ENCODE data around the gene HEG1.

DNA sequence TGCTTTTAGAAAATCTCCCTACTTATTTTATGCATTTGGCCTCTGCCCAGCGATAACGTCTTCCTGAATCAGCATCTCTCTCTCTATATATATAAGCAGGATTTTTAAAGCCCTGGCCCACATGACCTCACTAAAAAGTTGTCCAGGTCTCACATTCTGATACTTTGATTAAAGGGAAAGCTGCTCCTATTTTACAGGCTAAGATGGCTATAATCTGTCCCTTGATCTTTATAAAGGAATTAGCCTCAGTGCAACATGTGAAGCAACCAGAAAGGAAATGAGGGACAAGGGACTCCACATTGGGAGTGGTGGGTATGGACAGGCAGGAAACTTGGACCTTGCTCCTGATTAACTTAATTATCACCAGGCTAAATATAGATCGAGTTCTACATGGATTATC lies 95.7 kb downstream of the HEG1 start:
- TF ChIP-seq, protein P1, sequence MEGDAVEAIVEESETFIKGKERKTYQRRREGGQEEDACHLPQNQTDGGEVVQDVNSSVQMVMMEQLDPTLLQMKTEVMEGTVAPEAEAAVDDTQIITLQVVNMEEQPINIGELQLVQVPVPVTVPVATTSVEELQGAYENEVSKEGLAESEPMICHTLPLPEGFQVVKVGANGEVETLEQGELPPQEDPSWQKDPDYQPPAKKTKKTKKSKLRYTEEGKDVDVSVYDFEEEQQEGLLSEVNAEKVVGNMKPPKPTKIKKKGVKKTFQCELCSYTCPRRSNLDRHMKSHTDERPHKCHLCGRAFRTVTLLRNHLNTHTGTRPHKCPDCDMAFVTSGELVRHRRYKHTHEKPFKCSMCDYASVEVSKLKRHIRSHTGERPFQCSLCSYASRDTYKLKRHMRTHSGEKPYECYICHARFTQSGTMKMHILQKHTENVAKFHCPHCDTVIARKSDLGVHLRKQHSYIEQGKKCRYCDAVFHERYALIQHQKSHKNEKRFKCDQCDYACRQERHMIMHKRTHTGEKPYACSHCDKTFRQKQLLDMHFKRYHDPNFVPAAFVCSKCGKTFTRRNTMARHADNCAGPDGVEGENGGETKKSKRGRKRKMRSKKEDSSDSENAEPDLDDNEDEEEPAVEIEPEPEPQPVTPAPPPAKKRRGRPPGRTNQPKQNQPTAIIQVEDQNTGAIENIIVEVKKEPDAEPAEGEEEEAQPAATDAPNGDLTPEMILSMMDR (IDR thresholded peaks at IDR 0.05), result no peak
- TF ChIP-seq POLR2A (IDR thresholded peaks at IDR 0.05), result no peak

All from heart left ventricle (tissue), 13 donors.